ENCODE results near the gene NSF.

- TF ChIP-seq CTCF (IDR thresholded peaks at IDR 0.05) (no peak), POLR2AphosphoS5 (IDR thresholded peaks at IDR 0.05; ENCODE audit: insufficient read depth in 1 of 2, low read depth in 1 of 2) (no peak), POLR2A (IDR thresholded peaks at IDR 0.05) (no peak)
Observed at GRCh38 chr17:46780003-46780373, 189.5 kb downstream of the NSF start.
